ENCODE measurements around the gene HAGHL. TPM values are rescaled to one million over a fixed set of nuclear protein-coding genes. Genes with fewer than 3 reads are reported as not detected.
A peak's percentile ranks its signal among the peaks of the same experiment; 100 is the strongest.
"Not testable (repeated sequence)": the region's sequence is repeated elsewhere in the genome, so short reads cannot be mapped to it uniquely, and the experiment has no call there.

HAGHL gene
- total RNA-seq, 2 donors from 2014 or later: 6.4 to 8.1 TPM

DNA sequence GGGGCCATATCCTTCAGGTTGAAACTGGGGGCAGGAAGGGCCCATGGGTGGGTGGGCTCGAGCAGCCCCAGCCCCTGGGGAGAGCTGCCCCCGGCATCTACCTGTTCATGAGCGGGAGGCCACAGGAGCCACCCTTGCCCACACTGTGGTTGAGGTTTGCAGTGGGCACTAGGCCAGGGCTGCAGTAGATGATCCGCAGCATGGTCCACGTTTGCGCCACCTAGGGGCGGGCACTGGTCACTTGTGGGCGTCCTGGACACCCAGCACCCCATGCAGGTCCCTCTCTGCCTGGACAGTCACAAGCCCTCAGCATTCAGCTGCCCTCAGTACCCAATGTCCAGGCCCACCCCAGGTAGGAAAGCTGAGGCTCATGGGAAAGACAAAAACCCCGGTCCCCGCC lies 40.9 kb upstream of the HAGHL start:
- no peak for ATAC-seq (ENCODE audit: insufficient number of reproducible peaks, low FRiP score, low read depth)
- Histone ChIP-seq H3K4me1 (ENCODE audit: control insufficient read depth in 1 of 2, low read depth in 2 of 2) (peaks cover 41 to 57% of the 10 kb centered on the region in 2 donors), H3K36me3 (peaks cover 25% of the 10 kb centered on the region)

DNA sequence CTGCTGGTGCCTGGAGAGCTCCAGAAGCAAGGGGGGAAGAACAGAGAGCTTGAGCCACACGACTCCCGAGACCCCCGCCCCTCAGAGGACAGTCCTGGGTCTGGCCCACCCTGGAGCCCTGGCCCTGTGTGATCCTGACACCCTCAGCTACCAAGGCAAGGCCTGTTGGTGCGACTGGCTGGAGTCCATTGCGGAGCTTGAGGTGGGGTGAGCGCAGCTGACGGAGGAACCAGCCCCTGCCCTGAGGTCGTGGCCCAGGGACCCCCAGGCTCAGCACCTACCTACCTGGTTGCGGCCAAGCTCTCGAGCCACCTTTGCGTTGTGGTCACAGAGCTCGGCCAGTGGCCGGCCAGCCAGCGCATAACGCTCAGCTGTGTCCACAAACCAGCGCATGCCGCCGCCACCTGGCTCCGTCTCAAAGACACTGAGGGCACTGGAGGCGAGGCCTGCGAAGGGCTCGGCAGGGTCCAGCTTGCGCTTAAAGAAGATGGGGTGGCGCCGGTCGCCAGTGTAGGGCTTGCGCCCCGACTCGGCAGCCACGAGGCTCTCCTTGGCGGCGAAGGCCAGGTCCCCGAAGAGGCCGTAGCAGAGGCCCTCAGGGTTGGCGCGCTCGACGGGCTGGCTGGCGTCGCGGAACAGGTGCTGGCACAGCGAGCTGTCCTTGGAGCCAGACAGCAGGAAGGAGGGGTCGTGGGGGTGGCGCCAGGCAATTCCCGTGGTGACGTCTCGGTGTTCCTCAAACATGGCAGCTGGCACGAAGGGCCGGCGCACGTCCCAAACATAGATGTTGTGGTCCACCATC lies 40.2 kb upstream of the HAGHL start:
- ATAC-seq (ENCODE audit: insufficient number of reproducible peaks, low FRiP score, low read depth) (no peak), DNase-seq (ENCODE audit: low spot score) (no peak)
- H3K36me3 ChIP-seq: peaks cover 22% of the 10 kb centered on the region
- TF ChIP-seq, protein P1, sequence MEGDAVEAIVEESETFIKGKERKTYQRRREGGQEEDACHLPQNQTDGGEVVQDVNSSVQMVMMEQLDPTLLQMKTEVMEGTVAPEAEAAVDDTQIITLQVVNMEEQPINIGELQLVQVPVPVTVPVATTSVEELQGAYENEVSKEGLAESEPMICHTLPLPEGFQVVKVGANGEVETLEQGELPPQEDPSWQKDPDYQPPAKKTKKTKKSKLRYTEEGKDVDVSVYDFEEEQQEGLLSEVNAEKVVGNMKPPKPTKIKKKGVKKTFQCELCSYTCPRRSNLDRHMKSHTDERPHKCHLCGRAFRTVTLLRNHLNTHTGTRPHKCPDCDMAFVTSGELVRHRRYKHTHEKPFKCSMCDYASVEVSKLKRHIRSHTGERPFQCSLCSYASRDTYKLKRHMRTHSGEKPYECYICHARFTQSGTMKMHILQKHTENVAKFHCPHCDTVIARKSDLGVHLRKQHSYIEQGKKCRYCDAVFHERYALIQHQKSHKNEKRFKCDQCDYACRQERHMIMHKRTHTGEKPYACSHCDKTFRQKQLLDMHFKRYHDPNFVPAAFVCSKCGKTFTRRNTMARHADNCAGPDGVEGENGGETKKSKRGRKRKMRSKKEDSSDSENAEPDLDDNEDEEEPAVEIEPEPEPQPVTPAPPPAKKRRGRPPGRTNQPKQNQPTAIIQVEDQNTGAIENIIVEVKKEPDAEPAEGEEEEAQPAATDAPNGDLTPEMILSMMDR (IDR thresholded peaks at IDR 0.05): no peak
- no peak overlapping the region for H3K4me3 ChIP-seq
- peaks cover 34 to 50% of the 10 kb centered on the region in 2 donors for H3K4me1 ChIP-seq (ENCODE audit: control insufficient read depth in 1 of 2, low read depth in 2 of 2)
- no peaks in the 10 kb centered on the region for H3K27me3 ChIP-seq (replicated peaks; ENCODE audit: insufficient read depth)
- H3K9me3 ChIP-seq: no peaks in the 10 kb centered on the region
- no peak overlapping the region for H3K27ac ChIP-seq

More for the DNA sequence above, 40.9 kb upstream of the HAGHL start:
- DNase-seq (ENCODE audit: low spot score): no peak
- H3K4me3 ChIP-seq: no peak overlapping the region
- no peaks in the 10 kb centered on the region for H3K9me3 ChIP-seq
- no peaks in the 10 kb centered on the region for H3K27me3 ChIP-seq (replicated peaks; ENCODE audit: insufficient read depth)
- no peak overlapping the region for H3K27ac ChIP-seq
- TF ChIP-seq, protein P1 (IDR thresholded peaks at IDR 0.05): no peak

DNA sequence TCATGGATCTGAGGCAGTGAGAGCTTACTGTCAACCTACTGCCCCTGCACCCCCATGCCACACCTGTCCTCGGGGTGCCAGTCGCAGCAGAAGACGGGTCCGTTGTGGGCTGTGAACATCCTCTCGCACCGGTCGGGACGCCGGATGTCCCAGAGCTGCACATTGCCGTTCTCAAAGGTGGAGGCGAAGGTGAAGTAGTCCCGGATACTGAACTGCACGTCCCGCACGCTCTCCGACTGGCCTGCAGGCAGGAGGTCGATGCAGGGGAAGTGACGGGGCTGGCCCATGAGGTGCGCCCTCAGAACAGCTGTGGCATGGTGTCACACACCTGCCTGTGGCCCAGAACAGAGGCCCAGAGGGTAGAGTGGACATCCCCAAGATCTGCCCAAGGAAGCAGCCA lies 39.4 kb upstream of the HAGHL start:
- Histone ChIP-seq H3K4me1 (ENCODE audit: control insufficient read depth in 1 of 2, low read depth in 2 of 2) (peaks cover 29 to 42% of the 10 kb centered on the region in 2 donors), H3K9me3 (no peaks in the 10 kb centered on the region), H3K4me3 (no peak overlapping the region), H3K27ac (no peak overlapping the region), H3K36me3 (peaks cover 14% of the 10 kb centered on the region), H3K27me3 (replicated peaks; ENCODE audit: insufficient read depth) (no peaks in the 10 kb centered on the region)
- TF ChIP-seq, protein P1 (IDR thresholded peaks at IDR 0.05): no peak
- DNase-seq (ENCODE audit: low spot score): no peak
- ATAC-seq (ENCODE audit: insufficient number of reproducible peaks, low FRiP score, low read depth): no peak

DNA sequence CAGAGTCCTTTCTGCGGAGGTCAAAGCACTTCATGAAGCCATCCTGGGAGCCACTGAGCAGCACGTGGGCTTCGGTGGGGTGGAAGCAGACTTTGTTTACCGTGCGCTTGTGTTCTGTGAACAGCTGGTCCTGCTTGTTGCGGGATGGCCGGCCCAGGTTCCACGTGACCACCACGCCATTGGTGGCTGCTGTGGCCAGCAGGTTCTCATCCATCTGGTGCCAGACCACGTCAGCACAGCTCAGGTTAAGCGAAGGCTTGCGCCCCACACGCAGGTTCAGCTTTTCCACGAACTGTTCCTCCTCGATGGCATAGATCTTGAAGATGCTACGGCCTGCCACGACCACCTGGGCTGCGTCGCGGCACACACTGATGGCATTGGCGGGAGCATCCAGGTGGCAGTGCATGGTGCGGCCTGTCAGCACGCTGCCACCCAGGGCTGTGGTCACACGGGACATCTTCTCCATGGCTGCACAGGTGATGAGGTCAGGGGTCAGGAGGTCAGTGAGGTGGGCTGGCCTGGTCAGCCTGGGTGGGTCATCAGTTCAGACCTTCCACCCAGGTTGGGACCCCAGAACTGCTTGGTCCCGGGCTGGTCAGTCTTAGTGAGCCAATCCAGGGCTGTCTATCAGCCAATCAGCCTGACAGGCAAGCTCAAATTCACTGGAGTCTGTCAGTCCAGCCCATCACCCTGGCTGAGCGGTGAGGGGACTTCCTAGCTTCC lies 37.6 kb upstream of the HAGHL start:
- H3K27ac ChIP-seq: peak overlapping the region; percentile 76 to 85
- no peak for DNase-seq (ENCODE audit: low spot score)
- no peak for ATAC-seq (ENCODE audit: insufficient number of reproducible peaks, low FRiP score, low read depth)
- peaks cover 6% of the 10 kb centered on the region for H3K36me3 ChIP-seq
- peak overlapping the region; percentile 100 for H3K4me3 ChIP-seq
- TF ChIP-seq, protein P1 (IDR thresholded peaks at IDR 0.05): no peak
- peaks cover 24 to 35% of the 10 kb centered on the region in 2 donors for H3K4me1 ChIP-seq (ENCODE audit: control insufficient read depth in 1 of 2, low read depth in 2 of 2)
- H3K27me3 ChIP-seq (replicated peaks; ENCODE audit: insufficient read depth): peaks cover 2% of the 10 kb centered on the region
- H3K9me3 ChIP-seq: no peaks in the 10 kb centered on the region

DNA sequence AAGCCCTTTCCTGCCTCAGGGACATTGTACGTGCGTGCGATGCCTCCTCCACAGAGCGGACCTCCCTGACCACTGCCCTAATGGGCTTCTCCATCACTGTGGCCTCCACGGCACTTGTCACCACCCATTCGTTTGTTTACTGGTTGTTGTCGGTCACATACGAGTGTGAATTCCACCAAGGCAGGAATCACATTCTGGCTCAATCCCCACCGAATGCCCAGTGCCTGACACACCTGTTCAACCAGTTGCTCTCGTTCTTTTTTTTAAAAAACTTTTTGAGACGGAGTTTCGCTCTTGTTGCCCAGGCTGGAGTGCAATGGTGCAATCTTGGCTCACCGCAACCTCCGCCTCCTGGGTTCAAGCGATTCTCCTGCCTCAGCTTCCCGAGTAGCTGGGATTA lies 35.7 kb upstream of the HAGHL start:
- H3K4me1 ChIP-seq (ENCODE audit: control insufficient read depth in 1 of 2, low read depth in 2 of 2): peaks cover 18 to 28% of the 10 kb centered on the region in 2 donors
- not testable (repeated sequence) for H3K27me3 ChIP-seq (replicated peaks; ENCODE audit: insufficient read depth); DNase-seq (ENCODE audit: low spot score); ATAC-seq (ENCODE audit: insufficient number of reproducible peaks, low FRiP score, low read depth); H3K36me3 ChIP-seq; H3K27ac ChIP-seq; H3K4me3 ChIP-seq; H3K9me3 ChIP-seq

Data from thoracic aorta (tissue), 2 donors.